ENCODE measurements around the gene LRRC10B. TPM values are rescaled to one million over a fixed set of nuclear protein-coding genes. Genes with fewer than 3 reads are reported as not detected.
A peak's percentile ranks its signal among the peaks of the same experiment; 100 is the strongest.

LRRC10B gene
- total and polyA plus RNA-seq, 8 donors = 0.43 to 1.3 (median 0.75) TPM; not detected in 2

- 58 to 72% (median 69%) methylated on average over 9 to 10 of the region's 10 CpGs for WGBS, 5 donors
- Histone ChIP-seq H3K9me3 (no peaks in the 10 kb centered on the region), H3K4me3 (no peak overlapping the region), H3K27me3 (peaks cover 0 to 40% (median 19%) of the 10 kb centered on the region in 3 donors), H3K4me1 (peaks cover 9 to 21% (median 16%) of the 10 kb centered on the region in 4 donors), H3K27ac (no peak overlapping the region), H3K36me3 (peaks cover 0 to 7% (median 0%) of the 10 kb centered on the region in 4 donors)
- intact Hi-C loops (cut with DNase I; ENCODE audit: low total_unique reads) = no loop called here
- TF ChIP-seq CTCF (IDR thresholded peaks at IDR 0.05) = no peak
- TF ChIP-seq POLR2A (IDR thresholded peaks at IDR 0.05) = no peak
- no peak for TF ChIP-seq POLR2AphosphoS5 (IDR thresholded peaks at IDR 0.05)
- TF ChIP-seq EP300 (IDR thresholded peaks at IDR 0.05) = no peak
- DNase-seq = no peak
These were observed 26.7 kb upstream of the LRRC10B start for GRCh38 chr11:61481806-61482205.

- H3K27ac ChIP-seq = no peak overlapping the region
- peaks cover 6 to 14% (median 11%) of the 10 kb centered on the region in 4 donors for H3K4me1 ChIP-seq
- no peaks in the 10 kb centered on the region for H3K9me3 ChIP-seq
- H3K27me3 ChIP-seq = peaks cover 0 to 39% (median 19%) of the 10 kb centered on the region in 3 donors
- 24 to 50% (median 43%) methylated on average over 4 to 7 of the region's 7 CpGs for WGBS, 5 donors
- intact Hi-C loops (cut with DNase I; ENCODE audit: low total_unique reads) = no loop called here
- DNase-seq = no peak
- TF ChIP-seq POLR2A (IDR thresholded peaks at IDR 0.05) = no peak
- peak in 3 of 7 experiments; percentile 8 to 22 (median 19) for TF ChIP-seq CTCF (IDR thresholded peaks at IDR 0.05)
- H3K4me3 ChIP-seq = no peak overlapping the region
- H3K36me3 ChIP-seq = peaks cover 0 to 7% (median 0%) of the 10 kb centered on the region in 4 donors
These were observed 26.0 kb upstream of the LRRC10B start for GRCh38 chr11:61482513-61482912.

- no peaks in the 10 kb centered on the region for H3K9me3 ChIP-seq
- peaks cover 0 to 7% (median 0%) of the 10 kb centered on the region in 4 donors for H3K36me3 ChIP-seq
- WGBS, 5 donors = 83 to 88% (median 84%) methylated on average over 5 to 11 of the region's 11 CpGs
- H3K4me3 ChIP-seq = no peak overlapping the region
- no peak for DNase-seq
- H3K4me1 ChIP-seq = peaks cover 12 to 20% (median 18%) of the 10 kb centered on the region in 4 donors
- intact Hi-C loops (cut with DNase I; ENCODE audit: low total_unique reads) = no loop called here
- H3K27me3 ChIP-seq = peaks cover 0 to 23% (median 16%) of the 10 kb centered on the region in 3 donors
- TF ChIP-seq POLR2A (IDR thresholded peaks at IDR 0.05) (no peak), CTCF (IDR thresholded peaks at IDR 0.05) (no peak), POLR2AphosphoS5 (IDR thresholded peaks at IDR 0.05) (no peak), EP300 (IDR thresholded peaks at IDR 0.05) (no peak)
- no peak overlapping the region for H3K27ac ChIP-seq
These were observed 24.0 kb upstream of the LRRC10B start for GRCh38 chr11:61484541-61484940.

GRCh38 chr11:61485080-61485479 lies 23.5 kb upstream of the LRRC10B start:
- Histone ChIP-seq H3K4me1 (peaks cover 17 to 25% (median 23%) of the 10 kb centered on the region in 4 donors), H3K27me3 (peaks cover 0 to 23% (median 16%) of the 10 kb centered on the region in 3 donors), H3K36me3 (peaks cover 0 to 7% (median 0%) of the 10 kb centered on the region in 4 donors), H3K4me3 (no peak overlapping the region), H3K9me3 (no peaks in the 10 kb centered on the region), H3K27ac (no peak overlapping the region)
- 88 to 100% (median 93%) methylated on average over 11 of the region's 11 CpGs for WGBS, 5 donors
- intact Hi-C loops (cut with DNase I; ENCODE audit: low total_unique reads) = no loop called here
- DNase-seq = no peak
- TF ChIP-seq POLR2A (IDR thresholded peaks at IDR 0.05) (no peak), CTCF (IDR thresholded peaks at IDR 0.05) (no peak), POLR2AphosphoS5 (IDR thresholded peaks at IDR 0.05) (no peak), EP300 (IDR thresholded peaks at IDR 0.05) (no peak)

Data from stomach (tissue), 9 donors.